Liver (tissue), 3 donors: ENCODE measurements around the gene TMEM87B.

Source experiments
- EGR1 ChIP-seq, 2 donors: IDR thresholded peaks; 2 replicates each; pipeline ENCODE4 v1.6.1; 2016 to 2018; ENCODE audit warnings: antibody characterized with exemption in 2 of 2, low read depth in 2 of 2
- GABPA ChIP-seq, 2 donors: IDR thresholded peaks in 1 of 2; conservative IDR thresholded peaks in 1 of 2; 2 replicates each; pipeline ENCODE4 v1.6.1; 2016; ENCODE audit warnings: antibody characterized with exemption in 2 of 2, mild to moderate bottlenecking in 1 of 2, moderate library complexity in 1 of 2
- JUND ChIP-seq, 2 donors: IDR thresholded peaks; 2 replicates each; pipeline ENCODE4 v1.6.1; 2016; ENCODE audit warnings: antibody characterized with exemption in 2 of 2
- TF ChIP-seq, protein P1 (sequence below): IDR thresholded peaks from 2 replicates; pipeline ENCODE4 v1.6.1; 2016; ENCODE audit warnings: antibody characterized with exemption
- TF ChIP-seq, protein P2 (sequence below): fragments of 150-350 bp; IDR thresholded peaks from 2 replicates; pipeline ENCODE4 v1.5.1; 2017; ENCODE audit warnings: improper control_type of control experiment, low read depth, low read length; ENCODE audit not compliant: missing input control
- TF ChIP-seq, protein P3 (sequence below): IDR thresholded peaks from 2 replicates; pipeline ENCODE4 v1.6.1; 2016; ENCODE audit warnings: antibody characterized with exemption
- TF ChIP-seq, protein P4 (sequence below): IDR thresholded peaks from 2 replicates; pipeline ENCODE4 v1.6.1; 2016; ENCODE audit warnings: antibody characterized with exemption
- donor health status: healthy.
- donor health status: healthy.

DNA sequence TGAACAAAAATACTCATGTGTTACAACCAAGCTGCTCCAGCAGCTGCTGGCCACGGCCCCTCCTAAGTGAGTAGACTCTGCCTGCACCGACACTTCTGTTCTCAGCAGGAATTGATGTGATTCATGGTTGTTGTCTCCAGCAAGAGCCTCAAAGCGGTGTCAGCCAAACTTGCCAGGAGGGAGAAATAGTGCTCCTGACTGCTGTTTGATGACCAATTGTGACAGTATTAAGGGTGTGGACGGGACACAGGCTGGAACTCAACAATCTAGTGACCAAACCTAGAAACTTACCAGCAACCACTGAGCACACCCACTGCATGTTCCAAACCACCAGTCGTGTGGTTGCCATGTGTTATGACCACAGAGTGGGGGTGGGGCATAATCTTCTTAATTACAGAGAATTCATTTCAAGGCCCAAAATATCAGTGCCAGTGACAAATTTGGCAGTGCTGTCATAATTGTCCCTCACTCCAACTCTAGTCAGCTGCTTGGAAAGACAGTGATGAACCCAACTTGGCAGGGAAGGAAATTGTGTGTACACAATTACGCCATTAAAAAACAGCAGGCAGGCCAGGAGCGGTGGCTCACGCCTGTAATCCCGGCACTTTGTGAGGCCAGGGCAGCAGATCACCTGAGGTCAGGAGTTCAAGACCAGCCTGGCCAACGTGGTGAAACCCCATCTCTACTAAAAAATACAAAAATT is 113.5 kb downstream of the TMEM87B start:
- TF ChIP-seq GABPA (IDR thresholded peaks at IDR 0.05 in 1 of 2, conservative IDR thresholded peaks at IDR 0.05 in 1 of 2) (no peak), EGR1 (IDR thresholded peaks at IDR 0.05; ENCODE audit: low read depth in 2 of 2) (no peak), JUND (IDR thresholded peaks at IDR 0.05) (no peak)
- TF ChIP-seq, protein P1, sequence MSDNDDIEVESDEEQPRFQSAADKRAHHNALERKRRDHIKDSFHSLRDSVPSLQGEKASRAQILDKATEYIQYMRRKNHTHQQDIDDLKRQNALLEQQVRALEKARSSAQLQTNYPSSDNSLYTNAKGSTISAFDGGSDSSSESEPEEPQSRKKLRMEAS = no peak
- TF ChIP-seq, protein P2, sequence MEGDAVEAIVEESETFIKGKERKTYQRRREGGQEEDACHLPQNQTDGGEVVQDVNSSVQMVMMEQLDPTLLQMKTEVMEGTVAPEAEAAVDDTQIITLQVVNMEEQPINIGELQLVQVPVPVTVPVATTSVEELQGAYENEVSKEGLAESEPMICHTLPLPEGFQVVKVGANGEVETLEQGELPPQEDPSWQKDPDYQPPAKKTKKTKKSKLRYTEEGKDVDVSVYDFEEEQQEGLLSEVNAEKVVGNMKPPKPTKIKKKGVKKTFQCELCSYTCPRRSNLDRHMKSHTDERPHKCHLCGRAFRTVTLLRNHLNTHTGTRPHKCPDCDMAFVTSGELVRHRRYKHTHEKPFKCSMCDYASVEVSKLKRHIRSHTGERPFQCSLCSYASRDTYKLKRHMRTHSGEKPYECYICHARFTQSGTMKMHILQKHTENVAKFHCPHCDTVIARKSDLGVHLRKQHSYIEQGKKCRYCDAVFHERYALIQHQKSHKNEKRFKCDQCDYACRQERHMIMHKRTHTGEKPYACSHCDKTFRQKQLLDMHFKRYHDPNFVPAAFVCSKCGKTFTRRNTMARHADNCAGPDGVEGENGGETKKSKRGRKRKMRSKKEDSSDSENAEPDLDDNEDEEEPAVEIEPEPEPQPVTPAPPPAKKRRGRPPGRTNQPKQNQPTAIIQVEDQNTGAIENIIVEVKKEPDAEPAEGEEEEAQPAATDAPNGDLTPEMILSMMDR = no peak
- TF ChIP-seq, protein P3, sequence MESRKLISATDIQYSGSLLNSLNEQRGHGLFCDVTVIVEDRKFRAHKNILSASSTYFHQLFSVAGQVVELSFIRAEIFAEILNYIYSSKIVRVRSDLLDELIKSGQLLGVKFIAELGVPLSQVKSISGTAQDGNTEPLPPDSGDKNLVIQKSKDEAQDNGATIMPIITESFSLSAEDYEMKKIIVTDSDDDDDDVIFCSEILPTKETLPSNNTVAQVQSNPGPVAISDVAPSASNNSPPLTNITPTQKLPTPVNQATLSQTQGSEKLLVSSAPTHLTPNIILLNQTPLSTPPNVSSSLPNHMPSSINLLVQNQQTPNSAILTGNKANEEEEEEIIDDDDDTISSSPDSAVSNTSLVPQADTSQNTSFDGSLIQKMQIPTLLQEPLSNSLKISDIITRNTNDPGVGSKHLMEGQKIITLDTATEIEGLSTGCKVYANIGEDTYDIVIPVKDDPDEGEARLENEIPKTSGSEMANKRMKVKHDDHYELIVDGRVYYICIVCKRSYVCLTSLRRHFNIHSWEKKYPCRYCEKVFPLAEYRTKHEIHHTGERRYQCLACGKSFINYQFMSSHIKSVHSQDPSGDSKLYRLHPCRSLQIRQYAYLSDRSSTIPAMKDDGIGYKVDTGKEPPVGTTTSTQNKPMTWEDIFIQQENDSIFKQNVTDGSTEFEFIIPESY = no peak
- TF ChIP-seq, protein P4, sequence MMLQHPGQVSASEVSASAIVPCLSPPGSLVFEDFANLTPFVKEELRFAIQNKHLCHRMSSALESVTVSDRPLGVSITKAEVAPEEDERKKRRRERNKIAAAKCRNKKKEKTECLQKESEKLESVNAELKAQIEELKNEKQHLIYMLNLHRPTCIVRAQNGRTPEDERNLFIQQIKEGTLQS = no peak
